Panc1 (cell line): Measurements from ENCODE around the gene DTD1. TPM values are rescaled to one million over a fixed set of nuclear protein-coding genes. Genes with fewer than 3 reads are reported as not detected.

Source experiments
- ATAC-seq: fragments of 200-7000 bp; cut with Tn5 transposase; 2 replicates; pipeline ENCODE4 v1.9.1; 2020; ENCODE audit warnings: mild to moderate bottlenecking, moderate library complexity
- BruUV-seq: library from RNA; stranded (reverse); fragments of 400-500 nt; replicated peaks from 2 replicates; lab custom pipeline; 2021; lab: Mats Ljungman, UMichigan
- CTCF ChIA-PET: fragments of 300-600 bp; sonication (Branson Sonifier 250); formaldehyde crosslinking; loops from one replicate; lab custom pipeline; 2022; ENCODE audit warnings: antibody characterized with exemption; lab: Charles Lee
- POLR2A ChIA-PET: fragments of 300-600 bp; sonication (Branson Sonifier 250); formaldehyde crosslinking; loops from one replicate; lab custom pipeline; 2022; ENCODE audit warnings: antibody characterized with exemption; lab: Charles Lee
- DNase-seq: peaks from one replicate; pipeline ENCODE4 v3.0.0-alpha.2; 2010; ENCODE audit warnings: low read depth, low spot score
- H3K27ac ChIP-seq: 2 replicates; pipeline ENCODE4 v1.5.1; 2011; ENCODE audit warnings: mild to moderate bottlenecking, low read length, inconsistent platforms
- H3K27me3 ChIP-seq: fragments of 200-500 bp; sonication (Bioruptor generic); 2 replicates; pipeline ENCODE4 v1.6.0; 2014; ENCODE audit warnings: low read length, inconsistent platforms; ENCODE audit not compliant: control insufficient read depth, insufficient read depth
- H3K36me3 ChIP-seq: fragments of 200-500 bp; sonication (Bioruptor generic); 2 replicates; pipeline ENCODE4 v1.5.1; 2014; ENCODE audit warnings: inconsistent platforms, mild to moderate bottlenecking, low read length, moderate library complexity; ENCODE audit not compliant: control insufficient read depth, insufficient read depth
- H3K4me1 ChIP-seq: 2 replicates; pipeline ENCODE4 v1.5.1; 2011; ENCODE audit warnings: inconsistent platforms, mild to moderate bottlenecking, low read length, moderate library complexity; ENCODE audit not compliant: control insufficient read depth, insufficient read depth
- H3K4me3 ChIP-seq, 2 experiments: 2 replicates each; pipeline ENCODE4 v1.5.1; 2011 to 2012; ENCODE audit warnings: low read depth in 2 of 2, low read length in 2 of 2, mild to moderate bottlenecking in 2 of 2, inconsistent platforms in 1 of 2, moderate library complexity in 1 of 2
- H3K9me3 ChIP-seq: fragments of 200-500 bp; sonication (Bioruptor generic); 2 replicates; pipeline ENCODE4 v1.5.1; 2014; ENCODE audit warnings: low read depth, mild to moderate bottlenecking, inconsistent platforms, low read length, moderate library complexity; ENCODE audit not compliant: control insufficient read depth, insufficient read depth
- CTCF ChIP-seq: fragments of 450-650 bp; IDR thresholded peaks from 2 replicates; pipeline ENCODE4 v1.5.1; 2017; ENCODE audit warnings: mild to moderate bottlenecking
- POLR2AphosphoS5 ChIP-seq: IDR thresholded peaks from 2 replicates; pipeline ENCODE4 v1.6.1; 2012; ENCODE audit warnings: mild to moderate bottlenecking, low read depth, low read length, moderate library complexity
- REST ChIP-seq, 2 experiments: IDR thresholded peaks; 2 replicates each; pipeline ENCODE4 v1.6.1; 2011 to 2012; ENCODE audit warnings: low read depth in 2 of 2, control low read depth in 1 of 2, low read length in 1 of 2, mild to moderate bottlenecking in 1 of 2, moderate library complexity in 1 of 2; ENCODE audit not compliant: insufficient read depth in 1 of 2
- SIN3A ChIP-seq: IDR thresholded peaks from 2 replicates; pipeline ENCODE4 v1.6.1; 2012; ENCODE audit warnings: low read depth, mild to moderate bottlenecking, low read length, moderate library complexity, borderline replicate concordance; ENCODE audit not compliant: insufficient read depth
- TCF7L2 ChIP-seq: IDR thresholded peaks from 2 replicates; pipeline ENCODE4 v1.6.1; 2011; ENCODE audit warnings: mild to moderate bottlenecking, low read depth, low read length, inconsistent platforms
- in situ Hi-C: cut with HindIII; loops from 2 replicates; pipeline ENCODE4 v1.10.0; 2016; ENCODE audit warnings: low sequenced_read_pairs, low pct_unique_long_range_greater_than_20kb
- intact Hi-C: fragments of 100-400 bp; cut with micrococcal nuclease; formaldehyde crosslinking; loops from one replicate; pipeline ENCODE4 v1.10.0; 2022; ENCODE audit not compliant: unreplicated experiment
- total RNA-seq: library from RNA; stranded (reverse); gene quantifications from one replicate; pipeline ENCODE4 v1.2.1, GENCODE V29; 2021; ENCODE audit not compliant: unreplicated experiment

Gene DTD1
- total RNA-seq, 1 experiment from 2014 or later, result 23.6 TPM

GRCh38 chr20:18654448-18654773 lies 66.6 kb downstream of the DTD1 start:
- H3K4me1 ChIP-seq, result no peaks in the 10 kb centered on the region
- ATAC-seq (no peak), DNase-seq (no peak)
- no peak overlapping the region for H3K4me3 ChIP-seq
- in situ Hi-C loops, result no loop called here
- CTCF ChIA-PET, result no interaction called here
- POLR2A ChIA-PET, result no interaction called here
- intact Hi-C loops, result no loop called here
- H3K36me3 ChIP-seq, result no peaks in the 10 kb centered on the region
- TF ChIP-seq SIN3A (no peak), POLR2AphosphoS5 (no peak), TCF7L2 (no peak), CTCF (no peak), REST (IDR thresholded peaks at IDR 0.05; ENCODE audit: insufficient read depth in 1 of 2, low read depth in 2 of 2, low read length in 1 of 2) (no peak)
- no TSS peak for BruUV-seq
- H3K27ac ChIP-seq, result no peak overlapping the region
- H3K27me3 ChIP-seq, result no peaks in the 10 kb centered on the region
- H3K9me3 ChIP-seq, result no peaks in the 10 kb centered on the region

GRCh38 chr20:18657575-18657974 lies 69.7 kb downstream of the DTD1 start:
- H3K27ac ChIP-seq, result no peak overlapping the region
- TF ChIP-seq POLR2AphosphoS5 (no peak), REST (IDR thresholded peaks at IDR 0.05; ENCODE audit: insufficient read depth in 1 of 2, low read depth in 2 of 2, low read length in 1 of 2) (no peak), TCF7L2 (no peak), CTCF (no peak), SIN3A (no peak)
- POLR2A ChIA-PET, result no interaction called here
- no peaks in the 10 kb centered on the region for H3K4me1 ChIP-seq
- no peaks in the 10 kb centered on the region for H3K36me3 ChIP-seq
- no peak overlapping the region for H3K4me3 ChIP-seq
- in situ Hi-C loops (no loop called here), intact Hi-C loops (no loop called here)
- no peak for DNase-seq
- H3K27me3 ChIP-seq, result no peaks in the 10 kb centered on the region
- BruUV-seq, result no TSS peak
- CTCF ChIA-PET, result no interaction called here
- H3K9me3 ChIP-seq, result no peaks in the 10 kb centered on the region
- no peak for ATAC-seq
